Activated effector memory CD4-positive, alpha-beta T cell treated with anti-CD3 and anti-CD28 coated beads, Interleukin-2, amount 50 U/mL, for 16 hours (primary cell): ENCODE data around the gene NRP2.

Experiments used
- DNase-seq: peaks from one replicate; pipeline ENCODE4 v3.0.0-alpha.2; 2020

The NRP2 gene

DNA sequence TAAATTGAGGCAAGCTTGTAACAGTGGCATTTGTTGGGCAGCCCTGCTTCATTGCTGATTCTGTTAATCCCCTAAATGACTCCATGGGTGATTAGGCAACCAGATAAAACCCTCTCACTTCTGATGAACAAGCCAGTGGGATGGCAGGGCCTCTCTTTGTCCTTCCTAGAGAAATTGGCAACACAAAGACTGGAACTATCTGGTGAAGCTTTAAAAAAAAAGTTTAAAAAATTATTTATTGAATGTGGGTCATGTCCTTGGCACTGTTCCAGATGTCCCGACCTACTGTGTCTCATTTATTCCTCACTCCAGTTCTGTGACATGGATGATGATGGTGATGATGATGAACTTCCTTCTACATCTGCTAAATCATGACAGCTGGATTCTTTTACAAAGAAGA, 30.8 kb downstream of the NRP2 start:
- DNase-seq = no peak

DNA sequence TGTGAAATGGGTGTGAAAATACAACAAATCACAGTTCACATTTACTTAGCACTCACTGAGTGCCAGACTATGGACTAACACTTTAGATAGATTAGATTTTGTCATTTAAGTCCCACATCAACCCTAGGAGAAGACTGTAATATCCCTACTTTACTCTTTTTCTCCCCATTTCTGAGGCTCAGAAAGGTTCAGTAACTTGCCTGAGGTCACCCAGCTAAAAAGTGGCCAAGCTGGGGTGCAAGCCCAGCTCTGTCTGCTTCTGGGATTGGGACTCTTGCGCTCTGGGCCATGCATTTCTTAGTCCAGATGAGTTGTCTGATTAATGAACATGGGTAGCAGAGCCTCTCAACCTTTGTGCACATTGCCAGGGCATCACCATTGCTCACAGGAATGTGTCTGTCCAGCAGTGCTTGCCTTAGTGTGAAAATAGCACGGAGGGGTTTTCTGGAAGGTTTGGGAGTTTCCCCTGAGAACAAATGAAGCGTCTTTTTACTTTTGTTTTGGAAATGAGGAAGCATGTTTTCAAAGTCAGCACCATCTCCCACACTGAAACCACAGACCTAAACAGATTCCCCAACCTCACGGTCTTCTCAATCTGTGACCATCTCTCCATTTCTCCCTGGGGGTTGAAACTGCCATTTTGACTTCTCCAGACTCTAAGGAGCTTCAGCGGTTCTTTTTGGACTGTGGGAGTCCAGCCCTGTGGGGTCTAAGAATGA, 31.9 kb downstream of the NRP2 start:
- DNase-seq = no peak

DNA sequence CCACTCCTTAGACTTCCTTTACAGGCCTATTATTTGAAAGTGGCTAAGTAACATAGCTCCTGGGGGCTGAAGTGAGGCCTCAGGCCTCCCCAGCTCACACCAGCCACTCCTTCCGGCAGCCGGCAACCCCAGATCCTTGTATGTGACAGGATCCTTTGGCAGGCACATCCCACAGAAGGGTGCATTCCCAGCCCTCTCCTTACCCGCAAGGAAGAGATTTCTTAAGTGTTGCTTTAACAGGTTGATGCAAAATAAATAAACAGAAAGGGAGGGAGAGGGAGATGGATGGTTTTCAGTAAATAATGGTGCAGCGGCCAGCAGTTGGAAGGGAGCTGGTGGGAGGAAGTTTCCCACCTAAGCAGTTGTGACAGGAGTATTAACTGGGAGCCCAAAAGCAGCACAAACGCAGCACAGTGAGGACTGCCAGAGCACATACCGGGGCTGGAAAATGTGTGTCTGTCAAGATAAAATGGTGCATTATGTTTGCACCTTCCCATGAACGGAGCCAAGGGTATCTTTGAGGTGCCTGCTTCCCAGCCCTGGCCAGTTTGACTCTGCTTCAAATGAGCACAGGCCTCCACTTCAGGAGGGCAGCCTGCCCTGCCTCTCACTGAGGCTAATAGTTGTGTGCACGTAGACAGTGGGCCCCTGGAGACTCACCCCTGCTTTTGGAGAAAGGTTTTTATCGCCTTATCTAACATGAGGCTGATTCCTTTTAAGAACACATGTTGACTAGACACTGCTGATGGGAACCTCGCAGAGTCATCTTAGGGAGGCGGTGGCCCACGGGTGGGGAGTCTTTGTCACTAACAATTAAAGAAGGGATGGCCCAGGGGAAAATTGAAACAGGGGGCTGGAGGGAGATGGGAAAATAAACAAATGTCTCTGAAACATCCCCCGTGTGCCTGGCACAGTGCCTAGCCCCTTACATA, 32.8 kb downstream of the NRP2 start:
- no peak for DNase-seq

DNA sequence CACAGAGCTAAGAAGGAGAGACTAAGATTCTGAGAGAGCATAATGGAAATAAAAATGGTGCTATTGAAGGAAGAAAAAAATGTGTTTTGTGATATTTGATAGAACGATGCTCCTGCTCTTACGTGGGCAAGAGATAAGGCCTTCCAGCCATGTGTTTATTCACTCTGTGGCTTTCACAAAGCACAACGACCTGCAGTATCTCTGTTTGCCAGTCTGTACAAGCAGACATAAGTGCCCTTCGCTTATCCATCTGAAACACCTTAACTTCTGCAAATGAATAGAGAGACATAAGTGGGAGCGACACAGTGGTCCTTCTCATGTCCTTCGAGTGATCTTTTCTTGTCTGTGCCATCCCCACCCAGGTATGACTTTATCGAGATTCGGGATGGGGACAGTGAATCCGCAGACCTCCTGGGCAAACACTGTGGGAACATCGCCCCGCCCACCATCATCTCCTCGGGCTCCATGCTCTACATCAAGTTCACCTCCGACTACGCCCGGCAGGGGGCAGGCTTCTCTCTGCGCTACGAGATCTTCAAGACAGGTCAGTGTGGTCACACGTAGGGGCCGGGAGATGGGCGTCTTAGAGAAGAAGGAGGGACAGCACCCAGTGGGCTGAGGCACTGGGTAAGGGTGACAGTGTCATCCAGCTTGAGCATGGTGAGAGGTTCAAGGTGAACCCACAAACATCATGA, 33.7 kb downstream of the NRP2 start:
- DNase-seq = no peak

DNA sequence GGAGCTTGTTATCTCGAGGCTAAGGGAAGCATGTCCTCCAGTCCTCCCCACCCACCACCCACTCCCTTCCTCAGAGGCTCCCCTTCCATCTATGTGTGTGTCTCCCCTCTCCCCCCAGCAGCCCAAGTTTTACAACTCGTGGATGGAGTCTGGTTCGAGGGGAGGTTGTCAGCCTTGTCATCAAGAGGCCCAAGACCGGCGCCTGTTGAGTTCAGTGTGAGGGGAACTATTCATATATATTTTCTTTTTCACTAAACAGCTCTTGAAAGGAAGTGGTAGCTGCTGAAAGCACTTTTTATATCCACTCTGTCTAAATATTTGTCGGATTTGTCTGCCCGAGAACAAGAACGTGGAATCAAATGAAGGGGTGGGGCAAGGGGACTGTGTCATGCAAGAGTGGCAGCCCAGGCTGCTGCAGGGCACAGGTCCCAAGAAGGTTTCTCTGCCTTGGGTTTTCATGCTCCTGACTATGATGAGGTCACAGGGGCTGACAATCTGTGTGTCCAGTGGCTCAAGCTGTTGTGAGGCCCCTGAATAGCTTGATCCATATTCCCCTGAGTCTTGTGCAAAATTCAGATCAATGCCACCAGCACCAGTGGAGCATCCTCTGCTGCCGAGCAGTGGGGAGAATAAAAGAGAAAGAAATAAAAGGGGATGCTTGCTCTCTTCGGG, 35.0 kb downstream of the NRP2 start:
- DNase-seq = no peak

DNA sequence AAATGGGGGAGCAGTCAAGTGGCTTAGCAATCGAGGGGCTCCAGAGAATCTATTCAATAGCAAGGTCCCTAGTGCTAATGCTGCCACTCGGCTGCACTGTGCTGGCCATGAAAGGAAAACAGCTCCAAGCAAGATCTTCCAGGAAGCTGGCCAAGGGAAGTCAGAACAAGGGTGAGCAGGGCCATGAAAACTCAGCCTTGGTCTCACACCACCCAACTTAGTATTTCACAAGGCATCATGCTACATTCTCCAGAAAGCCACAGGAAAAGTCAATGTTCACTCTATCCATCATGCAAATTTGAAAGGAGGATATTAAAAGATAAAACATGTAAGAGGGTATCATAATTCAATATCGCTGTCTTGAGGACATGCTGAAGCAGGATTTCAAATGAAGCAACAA, 35.7 kb downstream of the NRP2 start:
- no peak for DNase-seq

DNA sequence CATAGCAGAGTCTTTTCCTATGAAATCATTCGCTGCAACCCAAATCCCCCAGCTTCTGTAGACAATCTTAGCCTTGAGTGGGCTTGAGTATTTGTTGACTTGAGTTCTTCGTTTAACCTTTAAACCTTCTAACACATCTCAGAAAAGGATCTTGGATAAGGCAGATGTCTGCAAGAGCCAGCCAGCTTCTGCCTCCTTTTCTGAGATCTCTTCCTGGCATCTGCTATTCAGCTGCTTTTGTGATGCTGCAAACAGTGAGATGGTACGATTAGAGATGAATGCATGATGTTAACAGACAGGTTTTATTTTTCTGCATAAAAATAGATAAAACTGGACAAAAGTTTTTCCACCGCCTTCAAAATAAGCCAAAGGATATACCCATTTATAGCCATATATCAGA, 37.5 kb downstream of the NRP2 start:
- no peak for DNase-seq

DNA sequence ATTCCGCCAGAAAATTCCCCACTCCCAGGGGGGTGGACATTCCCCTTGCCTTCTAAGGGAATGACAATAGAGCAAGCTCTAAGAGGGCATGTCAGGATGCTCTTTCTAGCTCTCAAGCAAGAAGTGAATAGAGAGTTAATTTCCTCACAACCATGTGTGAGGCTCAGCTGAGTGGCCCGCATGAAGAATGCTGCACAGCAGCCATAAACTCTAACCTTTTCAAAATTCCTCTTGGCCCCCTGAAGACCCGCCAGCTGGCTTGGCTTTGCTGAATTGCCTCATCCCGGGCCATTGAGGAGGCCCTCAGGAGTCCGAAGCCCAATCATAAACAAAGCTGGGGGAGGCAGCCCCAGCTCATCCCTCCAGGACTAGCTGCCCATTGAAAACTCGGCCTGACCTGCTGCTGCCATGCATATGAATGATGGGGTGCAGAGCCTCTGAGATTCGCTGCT, 38.2 kb downstream of the NRP2 start:
- DNase-seq = no peak

DNA sequence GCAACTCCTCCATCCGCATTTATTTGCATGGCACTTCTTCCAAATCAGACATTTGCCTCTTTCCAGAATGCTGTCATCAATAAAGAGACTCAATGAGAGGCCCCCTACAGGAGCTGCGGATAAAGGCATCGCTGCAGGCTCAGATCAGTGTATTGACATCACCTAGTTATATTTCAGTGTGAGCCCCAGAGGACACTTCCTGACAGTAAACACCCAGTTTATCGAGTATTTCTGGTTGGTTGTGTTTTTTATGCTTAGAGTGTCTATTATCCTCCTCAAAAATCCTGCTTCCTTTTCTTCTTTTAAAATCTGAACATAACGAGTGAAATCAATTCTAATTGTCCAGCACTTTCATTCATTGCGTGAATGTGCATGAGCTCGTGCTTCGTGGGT, 38.8 kb downstream of the NRP2 start:
- no peak for DNase-seq

DNA sequence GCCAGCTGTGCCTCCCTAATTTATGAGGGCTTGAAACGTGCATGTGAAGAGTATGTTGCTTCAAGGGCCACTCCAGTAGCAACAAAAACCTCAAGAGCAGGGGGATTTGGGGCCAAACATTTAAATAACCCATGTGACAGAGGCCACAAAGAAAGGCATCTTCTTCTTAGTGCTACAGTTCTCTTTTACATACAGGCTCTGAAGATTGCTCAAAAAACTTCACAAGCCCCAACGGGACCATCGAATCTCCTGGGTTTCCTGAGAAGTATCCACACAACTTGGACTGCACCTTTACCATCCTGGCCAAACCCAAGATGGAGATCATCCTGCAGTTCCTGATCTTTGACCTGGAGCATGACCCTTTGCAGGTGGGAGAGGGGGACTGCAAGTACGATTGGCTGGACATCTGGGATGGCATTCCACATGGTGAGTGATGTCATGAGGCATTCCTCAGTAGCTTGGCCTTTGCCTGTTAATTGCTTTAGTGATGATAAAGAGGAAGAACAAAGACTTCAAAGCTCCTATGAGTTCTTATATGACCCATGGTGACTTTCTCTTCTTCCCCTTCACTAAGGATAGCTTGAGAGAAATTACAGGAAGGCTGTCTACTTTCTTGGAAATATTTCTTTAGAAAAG, 40.1 kb downstream of the NRP2 start:
- no peak for DNase-seq

DNA sequence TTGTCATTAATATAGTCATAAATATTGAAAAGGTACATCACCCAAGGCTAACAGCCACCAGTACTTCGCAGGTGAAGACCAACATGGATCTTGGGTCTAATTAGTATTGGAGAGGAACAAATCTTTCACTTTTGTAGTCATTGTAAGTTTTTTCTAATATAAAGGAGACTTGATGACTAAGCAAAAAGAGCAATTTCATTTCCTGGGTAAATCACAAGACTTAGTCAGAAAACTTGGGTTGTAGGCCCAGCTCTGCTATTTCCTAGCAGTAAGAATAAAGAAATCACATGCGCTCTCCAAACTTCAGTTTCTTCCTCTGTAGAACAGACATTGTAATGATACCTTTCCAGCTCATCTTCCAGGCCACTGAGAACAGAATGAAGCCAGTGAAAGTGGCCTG, 40.9 kb downstream of the NRP2 start:
- DNase-seq = no peak

DNA sequence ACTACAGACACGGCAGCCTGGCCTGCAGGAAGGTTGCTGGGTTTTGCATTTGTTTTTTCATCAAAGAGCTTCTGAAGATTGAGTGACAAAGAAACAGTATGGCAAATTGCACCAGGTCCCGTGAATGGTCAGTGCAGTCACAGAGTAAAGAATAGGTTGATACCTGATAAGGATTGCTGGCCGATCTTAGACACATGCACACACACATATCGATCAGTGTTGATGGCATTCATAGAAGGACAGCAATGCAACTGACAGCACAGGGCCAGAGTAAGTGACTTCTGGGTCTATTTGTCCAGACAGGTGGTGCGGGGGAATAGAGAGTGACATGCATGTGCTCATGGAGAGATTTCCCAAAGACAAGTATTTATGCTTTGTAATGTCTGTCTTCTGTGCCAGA, 42.8 kb downstream of the NRP2 start:
- no peak for DNase-seq

DNA sequence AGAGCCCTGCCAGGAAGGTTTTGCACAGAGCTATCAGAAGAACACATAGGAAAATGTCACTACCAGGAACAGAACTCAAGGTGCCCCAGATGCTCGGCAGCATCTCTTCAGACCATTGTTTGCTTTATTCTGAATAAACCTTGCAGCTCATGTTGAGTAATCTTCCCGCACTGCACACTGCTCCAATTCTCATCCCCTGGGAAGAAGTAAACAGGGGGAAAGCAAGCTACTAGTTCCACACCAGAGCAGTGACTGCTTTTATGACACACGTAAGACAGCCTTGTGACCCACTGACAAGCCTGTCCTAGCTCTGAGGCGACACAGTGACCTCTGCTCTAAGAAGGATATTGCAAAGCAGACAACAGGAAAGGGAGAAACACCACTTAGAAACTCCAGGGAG, 44.2 kb downstream of the NRP2 start:
- DNase-seq = no peak

DNA sequence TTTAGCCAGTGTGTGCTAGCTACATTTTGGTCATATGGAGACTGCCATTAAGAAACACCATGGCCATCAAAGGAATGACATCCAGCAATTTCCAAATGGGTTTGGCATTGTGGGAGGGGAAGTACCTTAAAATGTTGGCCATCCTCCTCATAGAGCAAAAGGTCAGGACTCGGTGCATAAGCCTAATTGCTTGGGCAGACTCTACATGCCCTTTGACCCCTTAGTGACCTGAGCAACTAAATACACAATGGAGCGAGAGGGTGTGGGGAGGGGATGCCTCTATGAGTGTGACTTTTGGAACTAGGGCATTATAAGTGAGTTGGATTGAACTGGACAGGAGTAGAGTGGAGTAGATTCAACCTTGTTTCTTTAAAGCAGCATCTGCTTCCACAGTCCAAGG, 44.9 kb downstream of the NRP2 start:
- no peak for DNase-seq

DNA sequence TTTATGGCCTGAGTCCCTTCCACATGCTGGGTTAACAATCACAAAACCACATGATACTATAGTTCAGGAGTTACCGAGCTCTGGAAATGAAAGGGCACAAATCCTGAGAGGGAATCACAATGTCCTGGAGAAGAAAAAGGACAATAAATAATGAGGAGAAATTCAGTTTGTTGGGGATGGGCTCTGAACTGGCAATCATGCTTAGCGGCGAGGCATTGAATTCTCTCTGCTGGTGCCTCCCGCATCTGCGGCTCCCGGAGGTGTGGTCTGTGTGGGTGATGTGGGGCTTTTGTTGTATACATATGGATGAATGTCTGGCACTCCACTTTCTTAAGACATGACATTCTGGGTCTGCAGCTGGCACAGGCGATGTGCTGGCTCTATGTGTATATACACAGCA, 46.1 kb downstream of the NRP2 start:
- DNase-seq = no peak

DNA sequence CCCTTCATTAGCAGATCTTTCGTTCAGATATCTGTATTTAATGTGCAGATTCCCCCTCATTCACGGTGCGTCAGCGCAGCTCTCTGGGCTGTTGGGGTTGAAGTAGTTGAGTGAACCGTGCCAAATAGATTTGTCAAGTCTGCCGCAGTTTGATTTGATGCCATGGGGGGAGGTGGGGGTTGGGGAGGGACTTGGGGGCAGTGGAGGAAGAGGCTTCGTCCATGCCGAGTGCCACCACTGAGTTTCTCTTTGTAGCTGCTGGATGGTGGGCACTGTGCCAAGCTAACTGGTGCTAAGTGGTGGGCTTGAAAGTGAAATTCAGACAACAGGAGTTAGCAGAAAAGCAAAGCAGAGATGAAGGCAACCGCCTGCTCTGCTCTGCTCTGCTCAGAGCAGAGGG, 47.9 kb downstream of the NRP2 start:
- no peak for DNase-seq

DNA sequence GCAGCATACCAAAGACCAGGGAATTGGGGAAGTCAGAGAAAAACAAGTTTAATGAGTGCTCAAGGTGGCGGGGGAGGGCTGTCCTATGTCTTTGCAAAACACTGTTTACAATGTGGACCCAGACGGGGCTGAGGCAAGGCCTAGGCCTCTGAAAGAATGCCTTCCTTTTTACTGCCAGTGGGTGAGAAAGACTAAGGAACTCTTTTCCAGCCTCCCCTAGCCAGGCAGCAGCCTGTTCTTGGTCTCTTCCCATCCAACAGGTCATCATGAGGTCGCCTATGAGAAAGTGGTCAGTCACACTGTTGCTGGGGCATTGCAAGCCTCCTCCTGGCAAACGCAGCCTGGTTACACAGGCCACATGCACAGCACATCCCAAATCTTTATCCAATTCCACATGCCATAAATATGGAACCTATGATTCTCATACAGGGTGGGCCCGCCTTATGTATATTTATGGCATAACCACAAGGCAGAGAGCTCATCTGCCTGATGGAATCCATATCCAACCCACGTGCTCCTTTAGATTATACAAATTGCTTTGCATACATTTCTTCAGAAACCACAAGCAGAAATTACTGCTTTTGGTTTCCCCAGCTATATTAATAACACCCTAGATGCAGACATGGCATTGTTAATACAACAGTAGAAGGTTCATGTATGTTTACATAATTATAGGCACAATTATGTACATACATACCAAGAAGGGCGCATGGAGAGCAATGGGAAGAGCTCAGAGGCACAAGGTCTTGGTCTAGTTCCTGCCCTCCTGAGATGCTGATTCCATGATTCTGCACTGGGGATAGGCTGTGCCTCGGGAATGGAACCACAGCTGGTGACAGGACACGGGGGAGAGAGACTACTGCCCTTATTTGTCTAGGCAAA, 48.6 kb downstream of the NRP2 start:
- no peak for DNase-seq

DNA sequence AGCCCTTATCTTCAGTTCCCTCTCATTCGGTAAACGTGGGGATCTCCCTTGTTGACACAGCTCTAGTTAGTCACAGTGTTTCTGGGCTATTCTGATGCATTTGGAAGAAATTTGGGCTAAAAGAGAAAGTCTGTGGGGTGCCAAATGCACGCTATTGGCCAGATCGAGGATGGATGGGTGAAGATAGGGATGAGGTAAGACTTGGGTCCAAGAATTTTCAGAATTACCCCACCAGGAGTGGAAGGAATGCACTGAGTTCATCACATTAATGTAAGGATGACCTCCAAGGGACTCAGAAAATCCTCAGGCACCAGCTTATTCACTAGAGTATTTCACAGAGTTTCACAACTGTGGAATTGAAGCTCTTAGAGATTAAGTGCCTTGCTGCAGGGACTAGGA, 49.3 kb downstream of the NRP2 start:
- DNase-seq = no peak

DNA sequence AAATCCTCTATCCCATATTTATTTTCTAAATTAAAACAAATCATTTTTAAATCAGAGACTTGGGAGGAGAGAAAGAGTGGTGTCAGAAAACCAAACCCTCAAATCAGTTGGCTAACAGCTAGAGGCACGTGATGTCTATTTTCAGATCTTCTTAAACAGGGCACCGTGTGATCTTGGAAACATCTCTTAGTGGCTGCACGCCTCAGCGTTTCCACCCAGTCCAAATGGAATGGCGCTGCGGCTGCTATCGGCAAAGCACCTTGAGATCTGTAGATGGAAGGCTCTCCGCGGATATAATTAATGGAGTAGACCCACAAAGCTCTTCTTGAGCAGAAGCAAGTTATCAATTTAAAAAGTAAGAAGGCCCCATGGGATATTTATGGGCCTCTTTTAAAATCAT, 50.0 kb downstream of the NRP2 start:
- DNase-seq = no peak

DNA sequence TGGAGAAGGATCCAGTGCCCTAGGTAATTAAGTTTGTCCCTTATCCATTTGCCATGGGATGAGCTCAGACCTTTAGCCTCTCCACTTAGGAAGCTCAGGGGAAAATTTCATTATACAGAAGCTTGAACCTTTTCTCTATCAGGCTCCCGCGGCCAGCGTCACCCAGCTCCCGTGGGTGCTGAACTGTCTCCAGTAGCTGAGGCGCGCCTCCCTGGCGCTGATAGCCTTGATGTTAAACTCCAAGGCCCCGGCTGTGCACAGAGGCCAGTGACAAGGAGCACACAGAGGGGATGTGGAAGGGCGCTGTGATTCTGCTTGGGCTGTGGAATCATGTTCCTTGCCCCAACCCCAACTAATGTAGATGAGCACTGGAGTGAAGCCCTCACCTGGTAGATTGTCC, 50.8 kb downstream of the NRP2 start:
- no peak for DNase-seq

DNA sequence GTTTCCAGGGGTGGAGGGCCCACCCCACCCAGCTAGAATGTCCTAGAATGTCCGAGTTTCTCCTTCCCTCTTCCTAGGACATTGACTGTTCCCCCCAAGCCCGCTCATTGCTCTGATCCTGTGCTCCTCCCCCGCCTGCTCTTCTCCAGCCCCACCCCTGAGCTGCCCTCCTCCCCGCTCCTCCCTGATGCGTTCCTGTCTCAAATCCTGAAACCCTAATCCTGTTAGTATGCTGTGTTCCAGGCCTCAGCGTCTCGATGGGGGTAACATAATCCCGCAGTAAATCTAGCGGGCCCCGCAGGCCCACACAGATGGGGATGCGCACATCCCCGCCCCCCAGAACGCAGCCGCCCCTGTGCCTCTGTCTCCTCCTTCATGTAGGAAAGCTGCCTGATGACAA, 51.3 kb downstream of the NRP2 start:
- DNase-seq = no peak
